IPS DF 19.7 (cell line): ENCODE data around the gene NFKBIA.
"Not testable (repeated sequence)": the region's sequence is repeated elsewhere in the genome, so short reads cannot be mapped to it uniquely, and the experiment has no call there.

Experiments
- DNase-seq: peaks from one replicate; pipeline ENCODE4 v3.0.0-alpha.2; 2013; ENCODE audit warnings: low read depth, low spot score

NFKBIA gene

GRCh38 chr14:35391388-35391710 is 13.2 kb downstream of the NFKBIA start:
- DNase-seq: no peak

DNA sequence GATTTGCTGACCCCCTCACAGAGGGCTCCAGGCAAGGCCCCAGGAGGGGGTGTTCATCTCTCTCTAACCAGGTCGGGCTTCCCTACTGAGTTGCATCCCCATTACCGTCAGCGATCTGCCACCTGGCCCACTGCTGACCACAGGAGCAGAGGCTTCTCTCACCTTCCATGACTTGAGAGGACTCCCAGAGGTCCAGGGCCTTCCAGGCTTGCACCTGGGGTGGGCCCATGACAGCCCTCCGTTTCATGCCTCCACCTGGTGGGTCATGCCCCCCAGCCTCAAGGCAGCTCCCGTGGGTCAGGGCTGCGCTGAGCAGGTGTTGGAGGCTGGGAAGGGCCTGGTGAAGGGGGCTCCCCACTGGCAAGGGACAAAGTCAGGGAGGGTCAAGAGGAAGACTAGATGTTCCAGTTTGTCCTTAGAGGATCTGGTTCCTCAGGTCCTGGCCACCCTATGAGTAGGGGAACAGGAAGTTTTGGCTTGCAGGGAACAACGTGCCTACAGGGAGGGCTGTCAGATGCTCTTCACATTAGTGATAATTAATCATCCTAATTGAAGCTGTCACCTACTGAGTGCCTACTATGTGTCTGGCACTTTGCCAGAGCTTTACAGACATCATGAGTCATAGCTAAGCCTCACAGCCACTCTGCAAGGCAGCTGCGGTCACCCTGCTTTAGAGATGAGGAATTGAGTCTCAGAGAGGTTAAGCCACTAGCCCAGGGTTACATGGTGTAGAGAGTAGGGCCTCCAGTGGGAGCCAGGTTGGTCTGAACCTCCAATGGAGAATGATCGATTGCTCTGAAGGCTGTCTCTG is 13.8 kb downstream of the NFKBIA start:
- DNase-seq: no peak

DNA sequence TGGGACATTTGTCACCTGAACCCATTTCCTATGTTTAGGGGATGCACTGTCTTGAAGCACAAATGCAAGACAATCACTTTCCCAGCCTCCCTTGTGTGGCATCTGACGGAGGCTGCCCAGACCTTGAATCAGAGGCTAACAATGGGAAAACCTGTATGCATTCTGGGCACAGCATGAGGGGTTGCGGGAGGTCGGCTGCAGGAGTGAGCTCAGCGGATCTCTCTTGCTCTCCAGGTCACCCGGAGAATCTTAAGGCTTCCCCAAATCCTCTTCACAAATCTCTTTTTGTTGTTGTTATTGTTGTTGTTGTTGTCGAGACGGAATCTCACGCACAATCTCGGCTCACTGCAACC is 15.3 kb downstream of the NFKBIA start:
- DNase-seq: no peak

DNA sequence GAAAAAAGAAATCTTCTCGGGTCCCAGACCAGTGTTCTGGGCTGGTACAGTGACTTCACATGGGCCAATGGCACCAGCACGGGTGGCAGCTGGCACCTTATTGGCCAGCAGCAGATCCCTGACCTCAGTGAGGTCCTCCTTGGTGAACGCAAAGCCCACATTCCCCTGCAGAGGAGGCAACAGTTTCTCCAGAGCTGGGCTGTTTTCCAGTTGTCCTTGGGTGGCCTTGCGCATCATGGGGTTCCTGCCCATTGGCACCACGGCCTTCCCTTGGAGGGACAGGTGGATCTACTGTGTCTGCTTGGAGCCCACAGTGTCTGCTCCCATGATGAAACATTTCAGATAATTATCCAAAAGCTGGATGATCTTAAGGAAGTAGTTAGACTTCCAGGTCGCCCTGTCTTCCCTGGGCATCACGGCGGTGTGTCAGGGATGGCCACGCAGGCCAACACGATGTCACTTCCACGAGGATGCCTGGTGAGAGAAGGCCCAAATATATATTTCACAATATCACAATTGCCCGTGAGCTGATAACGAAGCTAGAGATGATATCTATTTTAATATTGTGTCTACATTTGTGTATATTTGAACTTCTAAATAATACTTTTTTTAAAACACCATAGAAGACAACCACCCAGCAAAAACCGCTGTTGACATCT is 15.8 kb downstream of the NFKBIA start:
- no peak for DNase-seq

DNA sequence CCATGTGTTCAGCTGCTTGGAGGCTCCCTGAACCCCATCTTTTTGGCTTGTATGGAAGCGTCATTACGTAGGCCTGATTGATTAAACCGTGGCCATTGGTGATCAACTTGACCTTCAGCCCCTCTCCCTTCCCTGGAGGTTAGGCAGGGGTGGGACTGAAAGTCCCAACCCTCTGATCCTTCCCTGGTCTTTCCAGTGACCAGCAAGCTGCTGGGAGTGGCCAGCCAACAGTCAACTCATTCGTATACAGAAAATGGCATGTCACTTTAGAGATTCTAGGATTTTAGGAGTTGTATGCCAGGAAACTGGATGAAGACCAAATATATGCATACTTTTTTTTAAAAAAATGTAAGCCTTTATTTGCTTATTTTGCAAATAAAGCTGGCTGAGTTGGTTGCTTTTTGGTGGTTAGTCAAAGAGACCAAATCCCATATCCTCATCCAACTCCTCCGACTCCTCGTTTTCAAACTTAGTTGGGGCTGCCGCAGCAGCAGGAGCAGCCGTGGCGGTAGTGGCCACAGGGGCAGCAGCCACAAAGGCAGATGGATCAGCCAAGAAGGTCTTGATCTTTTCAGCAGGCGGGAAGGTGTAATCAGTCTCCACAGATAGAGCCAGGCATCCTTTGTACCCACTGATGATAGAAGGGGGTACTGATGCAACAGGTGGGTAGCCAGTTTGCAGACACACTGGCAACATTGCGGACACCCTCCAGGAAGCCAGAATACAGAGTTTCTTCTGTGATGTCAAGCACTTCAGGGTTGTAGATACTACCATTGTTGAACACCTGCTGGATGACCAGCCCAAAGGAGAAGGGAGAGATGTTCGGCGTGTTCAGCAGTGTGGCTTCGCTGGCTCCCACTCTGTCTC is 16.6 kb downstream of the NFKBIA start:
- DNase-seq: no peak

DNA sequence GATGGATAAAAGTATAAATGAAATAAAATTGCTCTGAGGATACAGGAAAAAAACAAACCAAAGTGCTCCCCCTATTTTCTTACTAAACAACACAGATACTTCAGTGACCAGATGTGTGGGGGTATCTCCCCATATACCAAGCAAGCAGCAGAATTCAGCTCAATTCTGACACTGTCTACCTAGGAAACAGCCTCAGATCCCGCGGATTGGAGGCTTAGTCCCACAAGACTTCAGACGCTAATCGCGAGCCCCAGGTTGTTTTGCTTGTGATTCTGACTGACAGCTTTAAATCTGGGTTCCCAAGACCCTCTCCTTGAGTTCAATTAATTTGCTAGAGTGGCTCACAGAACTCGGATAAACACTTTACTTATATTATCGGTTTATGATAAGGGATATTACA is 17.3 kb downstream of the NFKBIA start:
- DNase-seq: no peak

DNA sequence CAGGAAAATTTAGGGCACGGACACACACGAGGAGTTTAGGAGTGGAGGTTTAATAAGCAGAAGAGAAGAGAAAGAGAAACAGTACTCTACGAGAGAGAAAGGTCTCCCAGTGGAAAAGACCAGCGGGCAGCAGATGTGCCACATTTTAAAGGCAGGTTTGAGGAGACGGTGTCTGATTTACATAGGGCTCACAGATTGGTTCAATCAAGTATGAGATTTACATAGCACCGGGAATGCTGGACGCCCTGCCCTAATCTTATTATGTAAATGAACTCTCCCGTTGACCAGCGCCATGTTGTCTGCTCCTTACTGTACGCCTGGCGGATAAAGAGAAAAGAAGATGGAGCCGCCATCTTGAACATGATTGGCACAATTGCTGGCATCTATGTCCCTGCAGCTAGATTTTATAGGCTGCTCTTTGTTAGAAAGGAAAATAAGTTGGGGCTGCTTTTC is 17.9 kb downstream of the NFKBIA start:
- DNase-seq: no peak

GRCh38 chr14:35385042-35385839 is 19.3 kb downstream of the NFKBIA start:
- no peak for DNase-seq

DNA sequence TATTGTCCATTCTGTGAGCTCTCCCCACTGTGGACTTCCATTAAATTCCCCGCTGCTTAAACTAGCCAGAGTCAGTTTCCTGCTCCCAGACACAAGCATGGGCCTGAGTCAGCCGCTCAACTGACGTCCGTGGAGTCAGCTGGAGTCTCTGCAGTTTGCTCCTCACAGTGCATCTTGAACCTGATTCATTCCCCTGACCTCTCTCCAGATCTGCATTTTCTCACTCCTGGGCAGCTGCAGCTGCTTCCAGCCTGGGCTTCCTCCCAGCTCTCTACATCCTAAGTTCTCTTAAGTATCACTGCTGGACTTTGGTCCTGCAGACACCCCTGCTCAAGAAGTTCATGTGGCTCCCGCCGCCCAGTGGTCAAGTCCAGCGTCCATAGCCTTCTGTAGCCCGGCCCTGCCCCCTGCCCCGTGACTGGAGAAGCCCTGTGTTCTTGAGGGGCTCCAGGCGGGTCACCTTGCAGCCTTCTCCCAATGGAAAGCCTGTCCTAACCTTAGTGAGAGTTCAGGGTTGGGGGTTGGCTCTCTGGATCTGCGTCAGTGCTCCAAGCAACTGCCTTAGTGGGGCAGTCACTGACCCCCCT is 20.0 kb downstream of the NFKBIA start:
- no peak for DNase-seq

GRCh38 chr14:35383569-35384454 is 20.7 kb downstream of the NFKBIA start:
- DNase-seq: no peak

DNA sequence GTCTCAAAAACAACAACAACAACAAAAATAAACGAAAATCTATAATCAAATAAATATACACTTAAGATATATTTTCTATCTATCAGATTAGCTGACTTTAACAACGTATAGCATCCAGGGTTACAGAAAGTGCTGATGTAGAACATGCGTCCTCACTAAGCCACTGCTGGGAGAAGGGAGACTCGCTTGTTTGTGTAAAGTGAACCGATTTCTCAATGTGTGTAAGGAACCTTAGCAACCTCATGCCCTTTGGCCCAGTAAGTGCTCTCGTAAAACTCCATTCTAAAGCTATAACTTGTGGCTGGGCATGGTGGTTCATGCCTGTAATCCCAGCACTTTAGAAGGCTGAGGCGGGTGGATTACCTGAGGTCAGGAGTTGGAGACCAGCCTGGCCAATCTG is 23.8 kb downstream of the NFKBIA start:
- DNase-seq: no peak

- DNase-seq: not testable (repeated sequence)
These were observed 25.2 kb downstream of the NFKBIA start for GRCh38 chr14:35379234-35379933.

- DNase-seq: no peak
These were observed 25.9 kb downstream of the NFKBIA start for GRCh38 chr14:35378425-35379233.

- no peak for DNase-seq
These were observed 29.0 kb downstream of the NFKBIA start for GRCh38 chr14:35375558-35376025.

GRCh38 chr14:35374263-35374712 is 30.3 kb downstream of the NFKBIA start:
- no peak for DNase-seq

DNA sequence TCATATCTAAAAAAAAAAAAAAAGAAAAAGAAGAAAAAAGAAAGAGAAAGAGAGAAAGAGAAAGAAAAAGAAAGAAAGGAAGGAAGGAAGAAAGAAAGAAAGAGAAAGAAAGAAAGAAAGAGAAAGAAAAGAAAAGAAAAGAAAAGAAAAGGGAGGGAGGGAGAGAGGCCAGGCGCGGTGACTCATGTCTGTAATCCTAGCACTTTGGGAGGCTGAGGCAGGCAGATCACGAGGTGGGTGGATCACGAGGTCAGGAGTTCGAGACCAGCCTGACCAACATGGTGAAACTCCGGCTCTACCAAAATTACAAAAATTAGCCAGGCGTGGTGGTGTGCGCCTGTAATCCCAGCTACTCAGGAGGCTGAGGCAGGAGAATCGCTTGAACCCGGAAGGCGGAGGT is 31.3 kb downstream of the NFKBIA start:
- DNase-seq: not testable (repeated sequence)

GRCh38 chr14:35370969-35371368 is 33.6 kb downstream of the NFKBIA start:
- no peak for DNase-seq

DNA sequence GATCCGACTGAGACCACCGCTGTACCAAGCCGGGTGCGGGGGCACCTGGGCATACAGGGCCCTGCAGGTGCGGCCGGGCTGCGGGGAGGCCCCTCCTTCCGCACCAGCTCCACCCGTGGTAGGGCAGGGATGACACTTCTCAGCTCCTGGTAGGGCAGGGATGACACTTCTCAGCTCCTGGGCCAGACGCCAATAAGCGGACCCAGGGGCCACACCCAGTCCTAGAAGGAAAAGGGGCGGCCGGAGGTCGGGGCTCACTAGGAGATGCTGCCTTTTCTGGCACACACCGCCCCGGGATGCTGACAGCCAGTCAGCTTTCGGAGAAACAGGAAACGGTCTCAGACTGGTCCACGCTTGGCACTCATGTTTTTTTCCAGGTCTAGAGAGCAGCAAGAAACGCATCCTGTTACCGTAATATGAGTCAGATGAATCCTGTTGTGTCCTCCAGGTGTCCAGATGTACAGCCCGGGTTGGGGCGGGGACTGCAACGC is 34.8 kb downstream of the NFKBIA start:
- no peak for DNase-seq
